GM23248 (cell line): ENCODE measurements around the gene DAO.

Experiments
- EZH2 ChIP-seq: fragments of 200-600 bp; sonication (generic); IDR thresholded peaks from 2 replicates; pipeline ENCODE4 v1.6.1; 2018; ENCODE audit warnings: antibody characterized with exemption, mild to moderate bottlenecking; ENCODE audit not compliant: insufficient read depth, poor library complexity, severe bottlenecking
- EZH2phosphoT487 ChIP-seq: fragments of 200-600 bp; sonication (generic); IDR thresholded peaks from 2 replicates; pipeline ENCODE4 v1.6.1; 2018; ENCODE audit warnings: antibody characterized with exemption, moderate library complexity, mild to moderate bottlenecking, low read depth; ENCODE audit not compliant: insufficient read depth

DNA sequence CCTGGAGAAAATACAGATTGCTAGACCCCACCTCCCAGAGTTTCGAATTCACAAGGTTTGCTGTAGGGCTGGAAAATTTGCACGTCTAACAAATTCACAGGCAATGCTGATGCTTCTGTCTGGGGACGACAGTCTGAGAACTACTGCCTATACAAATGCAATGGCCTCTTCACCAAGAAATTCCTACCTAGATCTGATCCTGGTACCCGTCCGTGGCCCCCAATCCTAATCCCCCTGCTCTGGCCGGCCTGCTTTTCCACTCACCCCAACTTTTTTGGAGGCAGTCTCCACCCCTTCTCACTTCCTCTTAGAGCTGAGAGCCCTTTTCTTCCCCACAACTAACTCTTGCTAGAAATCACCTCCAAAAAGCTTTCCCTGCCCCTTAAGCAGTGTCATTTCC is 19.4 kb upstream of the DAO start:
- TF ChIP-seq EZH2 (no peak), EZH2phosphoT487 (no peak)
